OCI-LY3 (cell line): Measurements from ENCODE around the gene BCL6.

ENCODE experiments used
- CTCF ChIP-seq: fragments of 200-600, 300-600 bp; sonication (generic); IDR thresholded peaks from 2 replicates; pipeline ENCODE4 v1.5.1; 2014; ENCODE audit warnings: antibody characterized with exemption, low read length, low read depth
- EZH2phosphoT487 ChIP-seq: fragments of 200-600 bp; shearing (Covaris generic); IDR thresholded peaks from 2 replicates; pipeline ENCODE4 v1.6.1; 2018; ENCODE audit warnings: antibody characterized with exemption, mixed run types, low read depth

DNA sequence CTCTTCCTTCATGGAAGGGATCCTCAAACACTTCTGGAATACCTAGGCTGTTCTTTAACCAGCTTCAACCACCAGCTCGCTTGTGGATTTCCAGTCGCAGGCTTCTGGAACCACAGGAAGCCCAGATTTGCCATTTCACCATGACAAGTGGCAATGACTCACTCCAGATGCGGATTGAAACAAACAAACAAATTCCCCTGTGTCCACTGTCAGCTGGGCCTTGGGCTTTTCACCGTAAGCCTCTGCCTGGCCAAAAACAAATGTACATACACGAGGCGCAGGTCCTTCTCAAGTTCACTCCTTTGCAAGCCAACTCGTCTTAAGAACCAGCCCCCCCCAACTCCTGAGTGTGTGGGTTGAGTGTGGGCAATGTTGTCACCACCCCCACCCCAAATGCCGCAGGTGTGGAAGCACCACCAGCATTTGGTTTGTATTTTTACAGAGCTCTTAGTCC is 8.8 kb downstream of the BCL6 start:
- no peak for TF ChIP-seq CTCF
- no peak for TF ChIP-seq EZH2phosphoT487
